ENCODE measurements around the gene REM1. TPM values are rescaled to one million over a fixed set of nuclear protein-coding genes. Genes with fewer than 3 reads are reported as not detected.
"Not testable (repeated sequence)": the region's sequence is repeated elsewhere in the genome, so short reads cannot be mapped to it uniquely, and the experiment has no call there.

Gene REM1
- total RNA-seq, 1 donor from 2014 or later: not detected

DNA sequence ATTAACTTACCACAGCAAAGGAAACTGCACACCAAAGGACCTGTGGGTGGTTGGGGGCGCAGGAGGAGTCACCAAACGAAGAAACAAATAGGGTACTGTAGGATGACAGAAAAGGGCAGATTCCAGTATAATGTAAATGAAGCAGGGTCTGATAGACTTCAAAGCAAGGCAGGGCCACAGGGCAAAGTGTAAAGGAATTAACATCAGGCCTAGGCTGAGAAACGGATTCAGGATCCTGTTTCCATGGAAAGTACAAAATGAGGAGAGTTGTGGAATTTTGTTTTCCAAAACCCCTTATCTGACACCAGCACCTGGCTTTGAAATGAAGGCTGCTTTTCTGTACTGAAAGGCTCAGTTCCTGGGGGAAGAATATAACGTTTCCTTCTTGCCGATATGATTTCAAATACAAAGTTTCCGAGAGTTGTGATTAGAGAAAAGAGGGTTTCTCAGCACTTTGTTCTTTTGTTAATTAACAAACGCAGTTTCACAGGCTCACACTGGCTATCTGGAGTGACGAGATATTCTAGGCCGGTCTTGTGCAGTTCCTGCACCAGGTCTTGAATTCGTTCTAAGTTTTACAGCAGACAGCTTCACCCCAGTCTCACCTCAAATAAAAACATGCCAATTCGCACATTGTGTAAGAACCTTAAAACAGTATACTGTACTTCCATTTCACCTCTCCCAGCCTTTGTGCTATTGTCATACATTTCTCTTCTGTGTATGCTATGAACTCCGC, 28.8 kb upstream of the REM1 start:
- peaks cover 3% of the 10 kb centered on the region for H3K36me3 Mint-ChIP-seq (ENCODE audit: low read depth)
- no peak overlapping the region for H3K27ac Mint-ChIP-seq (ENCODE audit: unreplicated experiment)
- TF ChIP-seq, protein P1, sequence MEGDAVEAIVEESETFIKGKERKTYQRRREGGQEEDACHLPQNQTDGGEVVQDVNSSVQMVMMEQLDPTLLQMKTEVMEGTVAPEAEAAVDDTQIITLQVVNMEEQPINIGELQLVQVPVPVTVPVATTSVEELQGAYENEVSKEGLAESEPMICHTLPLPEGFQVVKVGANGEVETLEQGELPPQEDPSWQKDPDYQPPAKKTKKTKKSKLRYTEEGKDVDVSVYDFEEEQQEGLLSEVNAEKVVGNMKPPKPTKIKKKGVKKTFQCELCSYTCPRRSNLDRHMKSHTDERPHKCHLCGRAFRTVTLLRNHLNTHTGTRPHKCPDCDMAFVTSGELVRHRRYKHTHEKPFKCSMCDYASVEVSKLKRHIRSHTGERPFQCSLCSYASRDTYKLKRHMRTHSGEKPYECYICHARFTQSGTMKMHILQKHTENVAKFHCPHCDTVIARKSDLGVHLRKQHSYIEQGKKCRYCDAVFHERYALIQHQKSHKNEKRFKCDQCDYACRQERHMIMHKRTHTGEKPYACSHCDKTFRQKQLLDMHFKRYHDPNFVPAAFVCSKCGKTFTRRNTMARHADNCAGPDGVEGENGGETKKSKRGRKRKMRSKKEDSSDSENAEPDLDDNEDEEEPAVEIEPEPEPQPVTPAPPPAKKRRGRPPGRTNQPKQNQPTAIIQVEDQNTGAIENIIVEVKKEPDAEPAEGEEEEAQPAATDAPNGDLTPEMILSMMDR (conservative IDR thresholded peaks at IDR 0.05): no peak
- no peak overlapping the region for H3K4me3 Mint-ChIP-seq
- peaks cover 36% of the 10 kb centered on the region for H3K9me3 Mint-ChIP-seq
- DNase-seq (ENCODE audit: low read depth, low spot score): no peak
- H3K4me1 Mint-ChIP-seq: peaks cover 6% of the 10 kb centered on the region
- H3K27me3 Mint-ChIP-seq (ENCODE audit: low read depth): no peaks in the 10 kb centered on the region

DNA sequence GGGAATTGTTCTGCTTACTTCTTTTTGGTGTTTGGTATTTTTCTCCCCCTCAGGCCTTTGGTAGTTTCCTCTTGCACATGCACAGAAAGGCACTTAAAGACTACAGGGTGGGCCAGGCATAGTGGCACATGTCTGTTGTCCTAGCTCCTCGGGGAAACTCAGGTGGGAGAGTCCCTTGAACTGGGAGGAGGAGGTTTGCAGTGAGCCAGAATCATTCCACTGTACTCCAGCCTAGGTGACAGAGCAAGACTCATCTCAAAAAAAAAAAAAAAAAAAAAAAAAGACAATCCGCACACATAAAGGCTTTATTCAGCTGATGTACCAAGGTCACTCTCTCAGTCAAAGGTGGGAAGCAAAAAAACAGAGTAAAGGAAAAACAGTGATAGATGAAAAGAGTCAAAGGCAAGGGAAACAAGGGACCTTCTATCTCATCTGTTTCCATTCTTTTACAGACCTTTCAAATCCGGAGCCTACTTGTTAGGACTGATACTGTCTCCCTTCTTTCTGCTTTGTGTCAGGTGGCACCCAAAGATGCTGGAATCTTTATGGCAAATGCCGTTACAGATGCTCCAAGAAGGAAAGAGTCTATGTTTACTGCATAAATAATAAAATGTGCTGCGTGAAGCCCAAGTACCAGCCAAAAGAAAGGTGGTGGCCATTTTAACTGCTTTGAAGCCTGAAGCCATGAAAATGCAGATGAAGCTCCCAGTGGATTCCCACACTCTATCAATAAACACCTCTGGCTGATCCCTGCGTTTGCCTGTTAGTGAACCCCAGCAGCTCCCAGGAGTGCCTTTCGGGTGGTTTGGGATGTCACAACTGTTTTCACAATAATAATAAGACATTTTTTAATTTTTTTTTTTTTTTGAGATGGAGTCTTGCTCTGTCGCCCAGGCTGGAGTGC, 25.3 kb upstream of the REM1 start:
- TF ChIP-seq, protein P1 (conservative IDR thresholded peaks at IDR 0.05): no peak
- no peak overlapping the region for H3K27ac Mint-ChIP-seq (ENCODE audit: unreplicated experiment)
- peaks cover 35% of the 10 kb centered on the region for H3K9me3 Mint-ChIP-seq
- H3K4me1 Mint-ChIP-seq: peaks cover 6% of the 10 kb centered on the region
- no peak overlapping the region for H3K4me3 Mint-ChIP-seq
- peaks cover 3% of the 10 kb centered on the region for H3K36me3 Mint-ChIP-seq (ENCODE audit: low read depth)
- DNase-seq (ENCODE audit: low read depth, low spot score): no peak
- peaks cover 3% of the 10 kb centered on the region for H3K27me3 Mint-ChIP-seq (ENCODE audit: low read depth)

DNA sequence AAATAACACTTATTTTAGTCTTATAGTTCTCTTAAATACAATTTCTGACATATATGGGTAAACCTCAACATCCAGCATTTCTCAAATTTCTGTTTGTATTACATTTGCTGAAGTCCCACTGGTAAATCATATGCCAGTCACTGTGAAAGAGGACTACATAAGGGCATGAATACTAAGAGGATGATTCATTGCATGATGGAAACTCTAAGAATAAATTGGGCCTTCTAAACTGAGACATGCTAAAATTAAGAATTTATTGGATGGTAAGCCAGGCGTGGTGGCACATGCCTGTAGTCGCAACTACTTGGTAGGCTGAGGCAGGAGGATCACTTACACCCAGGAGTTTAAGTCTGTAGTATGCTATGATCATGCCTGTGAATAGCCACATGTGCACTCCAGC, 22.5 kb upstream of the REM1 start:
- peaks cover 3% of the 10 kb centered on the region for H3K27me3 Mint-ChIP-seq (ENCODE audit: low read depth)
- H3K9me3 Mint-ChIP-seq: peaks cover 28% of the 10 kb centered on the region
- no peak overlapping the region for H3K4me3 Mint-ChIP-seq
- no peaks in the 10 kb centered on the region for H3K36me3 Mint-ChIP-seq (ENCODE audit: low read depth)
- H3K4me1 Mint-ChIP-seq: no peaks in the 10 kb centered on the region
- no peak overlapping the region for H3K27ac Mint-ChIP-seq (ENCODE audit: unreplicated experiment)
- no peak for DNase-seq (ENCODE audit: low read depth, low spot score)
- TF ChIP-seq, protein P1 (conservative IDR thresholded peaks at IDR 0.05): no peak

DNA sequence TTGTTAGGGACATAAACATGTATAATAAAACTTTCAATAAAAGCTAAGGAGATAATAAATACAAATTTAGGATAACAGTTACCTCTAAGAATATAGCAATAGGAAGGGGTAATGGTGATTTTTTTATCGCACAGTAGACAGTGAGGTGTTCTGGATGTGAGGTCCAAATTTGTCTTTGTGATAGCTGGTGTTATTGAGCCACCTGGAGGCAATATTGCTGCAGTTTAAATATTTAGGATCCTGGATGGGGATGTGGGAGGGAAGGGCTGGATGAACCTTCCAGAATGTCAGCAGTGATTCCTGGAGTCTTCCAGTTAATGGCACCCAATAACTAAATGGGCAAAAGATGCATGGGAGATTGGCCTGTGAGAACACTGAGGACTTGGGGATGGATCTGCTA, 20.7 kb upstream of the REM1 start:
- H3K9me3 Mint-ChIP-seq: peaks cover 18% of the 10 kb centered on the region
- no peak overlapping the region for H3K4me3 Mint-ChIP-seq
- H3K27me3 Mint-ChIP-seq (ENCODE audit: low read depth): peaks cover 9% of the 10 kb centered on the region
- H3K27ac Mint-ChIP-seq (ENCODE audit: unreplicated experiment): no peak overlapping the region
- DNase-seq (ENCODE audit: low read depth, low spot score): no peak
- H3K36me3 Mint-ChIP-seq (ENCODE audit: low read depth): no peaks in the 10 kb centered on the region
- H3K4me1 Mint-ChIP-seq: no peaks in the 10 kb centered on the region
- TF ChIP-seq, protein P1 (conservative IDR thresholded peaks at IDR 0.05): no peak

DNA sequence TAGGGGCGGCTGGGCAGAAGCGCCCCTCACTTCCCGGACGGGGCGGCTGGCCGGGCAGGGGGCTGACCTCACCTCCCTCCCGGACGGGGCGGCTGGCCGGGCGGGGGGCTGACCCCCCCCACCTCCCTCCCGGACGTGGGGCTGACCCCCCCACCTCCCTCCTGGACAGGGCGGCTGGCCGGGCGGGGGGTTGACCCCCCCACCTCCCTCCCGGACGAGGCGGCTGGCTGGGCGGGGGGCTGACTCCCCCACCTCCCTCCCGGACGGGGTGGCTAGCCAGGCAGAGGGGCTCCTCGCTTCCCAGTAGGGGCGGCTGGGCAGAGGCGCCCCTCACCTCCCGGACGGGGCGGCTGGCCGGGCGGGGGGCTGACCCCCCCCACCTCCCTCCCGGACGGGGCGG, 4.1 kb upstream of the REM1 start:
- H3K27me3 Mint-ChIP-seq (ENCODE audit: low read depth); H3K4me3 Mint-ChIP-seq; H3K36me3 Mint-ChIP-seq (ENCODE audit: low read depth); H3K27ac Mint-ChIP-seq (ENCODE audit: unreplicated experiment); DNase-seq (ENCODE audit: low read depth, low spot score); H3K4me1 Mint-ChIP-seq: not testable (repeated sequence)
- peaks cover 19% of the 10 kb centered on the region for H3K9me3 Mint-ChIP-seq

Measured in neural crest cell (in vitro differentiated cells).